GM12891 (cell line): Measurements from ENCODE around the gene CTNNA3.

ENCODE experiments used
- DNase-seq: peaks from one replicate; pipeline ENCODE4 v3.0.0; 2011; ENCODE audit warnings: low spot score; ENCODE audit not compliant: insufficient read length
- FAIRE-seq: peaks from 2 replicates; lab custom pipeline; 2011; peaks lifted over from hg19 to GRCh38; lab: Jason Lieb, UNC
- PAX5 ChIP-seq: IDR thresholded peaks from 2 replicates; pipeline ENCODE4 v1.6.1; 2011; ENCODE audit warnings: low read length, moderate library complexity, mild to moderate bottlenecking; ENCODE audit not compliant: insufficient read depth, severe bottlenecking
- POLR2A ChIP-seq: IDR thresholded peaks from 2 replicates; pipeline ENCODE4 v1.6.1; 2011; ENCODE audit warnings: low read depth, low read length, control low read depth
- POLR2AphosphoS5 ChIP-seq: IDR thresholded peaks from 2 replicates; pipeline ENCODE4 v1.6.1; 2011; ENCODE audit warnings: low read depth, low read length, control low read depth
- POU2F2 ChIP-seq: IDR thresholded peaks from 2 replicates; pipeline ENCODE4 v1.6.1; 2011; ENCODE audit warnings: low read depth, mild to moderate bottlenecking, control low read depth, low read length, moderate library complexity
- SPI1 ChIP-seq: IDR thresholded peaks from 2 replicates; pipeline ENCODE4 v1.6.1; 2011; ENCODE audit warnings: low read depth, low read length, control low read depth
- TAF1 ChIP-seq: IDR thresholded peaks from 2 replicates; pipeline ENCODE4 v1.6.1; 2011; ENCODE audit warnings: low read depth, low read length, control low read depth

CTNNA3 gene

GRCh38 chr10:65911151-65911835, 1784.7 kb downstream of the CTNNA3 start:
- TF ChIP-seq SPI1 (no peak), POLR2A (no peak), PAX5 (no peak), TAF1 (no peak), POU2F2 (no peak), POLR2AphosphoS5 (no peak)
- DNase-seq, result no peak
- FAIRE-seq, result no peak

GRCh38 chr10:65910209-65910608, 1785.8 kb downstream of the CTNNA3 start:
- DNase-seq (no peak), FAIRE-seq (no peak)
- TF ChIP-seq POU2F2 (no peak), SPI1 (no peak), TAF1 (no peak), POLR2AphosphoS5 (no peak), POLR2A (no peak), PAX5 (no peak)

GRCh38 chr10:65907199-65907712, 1788.7 kb downstream of the CTNNA3 start:
- TF ChIP-seq PAX5 (no peak), TAF1 (no peak), POLR2A (no peak), SPI1 (no peak), POLR2AphosphoS5 (no peak), POU2F2 (no peak)
- FAIRE-seq, result no peak
- no peak for DNase-seq

- FAIRE-seq (no peak), DNase-seq (no peak)
- TF ChIP-seq POLR2A (no peak), POU2F2 (no peak), SPI1 (no peak), POLR2AphosphoS5 (no peak), TAF1 (no peak), PAX5 (no peak)
Observed at GRCh38 chr10:65903620-65904019, 1792.4 kb downstream of the CTNNA3 start.

GRCh38 chr10:65900271-65900670, 1795.7 kb downstream of the CTNNA3 start:
- peak; percentile 9 for FAIRE-seq
- DNase-seq, result no peak
- TF ChIP-seq PAX5 (no peak), POU2F2 (no peak), TAF1 (no peak), POLR2A (no peak), SPI1 (no peak), POLR2AphosphoS5 (no peak)

- TF ChIP-seq POU2F2 (no peak), SPI1 (peak; percentile 78)
- FAIRE-seq (no peak), DNase-seq (no peak)
Observed at GRCh38 chr10:65898055-65898454, 1797.9 kb downstream of the CTNNA3 start.

- no peak for DNase-seq
- no peak for FAIRE-seq
- TF ChIP-seq POU2F2, result no peak
- TF ChIP-seq POLR2AphosphoS5, result no peak
- no peak for TF ChIP-seq SPI1
- TF ChIP-seq PAX5, result no peak
- TF ChIP-seq TAF1, result no peak
- no peak for TF ChIP-seq POLR2A
Observed at GRCh38 chr10:65894961-65895360, 1801.0 kb downstream of the CTNNA3 start.

- FAIRE-seq, result no peak
- DNase-seq, result no peak
- TF ChIP-seq POLR2AphosphoS5, result no peak
Observed at GRCh38 chr10:65894379-65894778, 1801.6 kb downstream of the CTNNA3 start.

GRCh38 chr10:65893676-65894075, 1802.3 kb downstream of the CTNNA3 start:
- TF ChIP-seq POLR2AphosphoS5, result no peak
- no peak for TF ChIP-seq POU2F2
- no peak for TF ChIP-seq SPI1
- no peak for TF ChIP-seq PAX5
- TF ChIP-seq POLR2A, result no peak
- no peak for TF ChIP-seq TAF1
- DNase-seq (no peak), FAIRE-seq (no peak)

GRCh38 chr10:65892284-65892683, 1803.7 kb downstream of the CTNNA3 start:
- FAIRE-seq (peak; percentile 71), DNase-seq (no peak)
- TF ChIP-seq POLR2AphosphoS5 (no peak), POU2F2 (no peak), PAX5 (no peak), POLR2A (no peak), TAF1 (no peak), SPI1 (no peak)
